HepG2 (cell line): Measurements from ENCODE around the gene IQCH. TPM values are rescaled to one million over a fixed set of nuclear protein-coding genes. Genes with fewer than 3 reads are reported as not detected.

ENCODE experiments used
- HOXA3 ChIP-seq: sonication (generic); formaldehyde crosslinking; IDR thresholded peaks from 2 replicates; pipeline ENCODE4 v1.5.0; 2020; ENCODE audit warnings: missing genetic modification reagents
- IRF9 ChIP-seq: sonication (generic); formaldehyde crosslinking; IDR thresholded peaks from 2 replicates; pipeline ENCODE4 v1.8.0; 2022; ENCODE audit warnings: missing genetic modification reagents, mild to moderate bottlenecking, borderline replicate concordance
- JDP2 ChIP-seq: sonication (generic); formaldehyde crosslinking; IDR thresholded peaks from 2 replicates; pipeline ENCODE4 v1.8.1; 2022; ENCODE audit warnings: missing genetic modification reagents, borderline replicate concordance
- MEIS1 ChIP-seq: sonication (generic); formaldehyde crosslinking; IDR thresholded peaks from 2 replicates; pipeline ENCODE4 v1.9.0; 2021; ENCODE audit warnings: mild to moderate bottlenecking, missing genetic modification reagents, moderate library complexity, borderline replicate concordance
- MXI1 ChIP-seq: IDR thresholded peaks from 3 replicates; pipeline ENCODE4 v1.6.1; 2012; ENCODE audit warnings: low read depth, low read length, inconsistent platforms, borderline replicate concordance
- RBFOX2 ChIP-seq: fragments of 200-400 bp; formaldehyde crosslinking; IDR thresholded peaks from 2 replicates; pipeline ENCODE4 v1.6.1; 2017; ENCODE audit warnings: low read depth, mild to moderate bottlenecking, low read length
- RFX1 ChIP-seq: fragments of 450-650 bp; IDR thresholded peaks from 2 replicates; pipeline ENCODE4 v1.6.1; 2017
- SP1 ChIP-seq, 2 experiments: fragments of 450-650 bp in 1 of 2; sonication (generic) in 1 of 2; formaldehyde crosslinking in 1 of 2; IDR thresholded peaks; 2 replicates each; pipeline versions ENCODE4 v1.4.0 to v1.6.1; 2016 to 2020; ENCODE audit warnings: missing genetic modification reagents in 1 of 2
- SP4 ChIP-seq: sonication (generic); formaldehyde crosslinking; IDR thresholded peaks from 2 replicates; pipeline ENCODE4 v1.8.1; 2023; ENCODE audit warnings: mild to moderate bottlenecking, missing genetic modification reagents
- THAP9 ChIP-seq: sonication (generic); formaldehyde crosslinking; IDR thresholded peaks from 2 replicates; pipeline ENCODE4; 2020; ENCODE audit warnings: missing genetic modification reagents, mild to moderate bottlenecking, borderline replicate concordance
- THRA ChIP-seq: sonication (generic); formaldehyde crosslinking; IDR thresholded peaks from 2 replicates; pipeline ENCODE4 v1.4.0; 2020; ENCODE audit warnings: missing genetic modification reagents, borderline replicate concordance
- ZBTB39 ChIP-seq: sonication (generic); formaldehyde crosslinking; IDR thresholded peaks from 2 replicates; pipeline ENCODE4 v1.5.0; 2020; ENCODE audit warnings: missing genetic modification reagents
- ZFP82 ChIP-seq: sonication (generic); formaldehyde crosslinking; IDR thresholded peaks from 2 replicates; pipeline ENCODE4 v1.5.1; 2020; ENCODE audit warnings: mild to moderate bottlenecking, missing genetic modification reagents, borderline replicate concordance
- ZNF18 ChIP-seq: sonication (generic); formaldehyde crosslinking; IDR thresholded peaks from 2 replicates; pipeline ENCODE4 v1.8.0; 2022; ENCODE audit warnings: mild to moderate bottlenecking, missing genetic modification reagents; ENCODE audit not compliant: insufficient replicate concordance
- ZNF282 ChIP-seq: fragments of 450-650 bp; IDR thresholded peaks from 2 replicates; pipeline ENCODE4 v1.6.1; 2018; ENCODE audit not compliant: partially characterized antibody
- ZNF496 ChIP-seq: sonication (generic); formaldehyde crosslinking; IDR thresholded peaks from 2 replicates; pipeline ENCODE4 v1.8.1; 2023; ENCODE audit warnings: mild to moderate bottlenecking, moderate library complexity, missing genetic modification reagents; ENCODE audit not compliant: insufficient replicate concordance
- polyA plus RNA-seq, 8 experiments: library from polyadenylated mRNA; depleted of rRNA in 3 of 8; stranded (reverse) in 7 of 8; unstranded in 1 of 8; fragments of >200 nt; fragmentation: Illumina TruSeq in 4 of 8; extraction: Trizol in 4 of 8; gene quantifications; 2 replicates each; pipeline versions ENCODE4 v1.2.1 to v1.2.3, GENCODE V29; 2011 to 2016; ENCODE audit warnings: low read depth in 4 of 8, missing spikeins in 1 of 8, mixed read lengths in 1 of 8; ENCODE audit not compliant: insufficient read depth in 1 of 8
- total RNA-seq, 5 experiments: library from RNA; depleted of rRNA; stranded (reverse); fragments of >200 nt; fragmentation: Illumina TruSeq; extraction: Trizol; gene quantifications; 2 replicates each; pipeline ENCODE4 v1.2.3, GENCODE V29; 2016; ENCODE audit warnings: low read depth in 1 of 5

Gene IQCH
- total and polyA plus RNA-seq, 2 of the 13 experiments (the other 11 are each of a cell fraction or from before 2014, with no cell fraction given): 0.16 to 0.55 TPM

GRCh38 chr15:67254238-67255175, at the start of gene IQCH, which contains the start of gene AAGAB (continued):
- TF ChIP-seq THRA (CRISPR knock-in tag) (peak; percentile 60), ZNF282 (no peak), ZBTB39 (CRISPR knock-in tag) (no peak), ZFP82 (CRISPR knock-in tag) (peak; percentile 88; the same call in 1 of the 2 replicates), MEIS1 (CRISPR knock-in tag) (no peak; the same call in 1 of the 2 replicates), SP1 (IDR thresholded peaks at IDR 0.05) (peak; percentile 96), SP1 (CRISPR knock-in tag; IDR thresholded peaks at IDR 0.05) (peak; percentile 100), HOXA3 (CRISPR knock-in tag) (peak; percentile 91), SP4 (CRISPR knock-in tag) (peak; percentile 100), ZNF496 (CRISPR knock-in tag) (no peak), ZNF18 (CRISPR knock-in tag) (no peak), JDP2 (CRISPR knock-in tag) (no peak), RFX1 (peak; percentile 98), MXI1 (peak; percentile 93), IRF9 (peak; percentile 77; the same call in 1 of the 2 replicates), RBFOX2 (peak; percentile 79), THAP9 (CRISPR knock-in tag) (peak; percentile 90)
